Measurements from ENCODE around the gene SLC30A2. TPM values are rescaled to one million over a fixed set of nuclear protein-coding genes. Genes with fewer than 3 reads are reported as not detected.

The SLC30A2 gene
- total and polyA plus RNA-seq, 9 of the 15 experiments (the other 6 are each of a cell fraction or from before 2014, with no cell fraction given) = 0.01 to 0.18 (median 0.06) TPM; not detected in 3

- TF ChIP-seq ELK3 (CRISPR knock-in tag; IDR thresholded peaks at IDR 0.05) = no peak
- TF ChIP-seq PURB (CRISPR knock-in tag; IDR thresholded peaks at IDR 0.05; ENCODE audit: low read depth) = no peak
- peak; percentile 97 for TF ChIP-seq ZNF583 (CRISPR knock-in tag; IDR thresholded peaks at IDR 0.05)
- no peak for TF ChIP-seq ZNF561 (CRISPR knock-in tag; conservative IDR thresholded peaks at IDR 0.05)
- no peak for TF ChIP-seq PKNOX1 (IDR thresholded peaks at IDR 0.05)
- no peak for TF ChIP-seq ZNF699 (CRISPR knock-in tag; IDR thresholded peaks at IDR 0.05; ENCODE audit: insufficient replicate concordance)
- no peak for TF ChIP-seq CCAR2 (IDR thresholded peaks at IDR 0.05; ENCODE audit: low read depth, low read length)
- TF ChIP-seq ZNF551 (CRISPR knock-in tag; IDR thresholded peaks at IDR 0.05) = no peak
- TF ChIP-seq POLR3A (IDR thresholded peaks at IDR 0.05; ENCODE audit: borderline replicate concordance, extremely low read depth, insufficient read depth, insufficient read length) = no peak
- TF ChIP-seq NR4A1 (CRISPR knock-in tag; IDR thresholded peaks at IDR 0.05) = peak; percentile 91; the same call in 1 of the 2 replicates
- TF ChIP-seq NR4A1 (tag; IDR thresholded peaks at IDR 0.05) = peak; percentile 94
- TF ChIP-seq ARID4B (CRISPR knock-in tag; IDR thresholded peaks at IDR 0.05) = no peak
- no peak for TF ChIP-seq SREBF1 (IDR thresholded peaks at IDR 0.05; ENCODE audit: borderline replicate concordance, low read depth, low read length)
- TF ChIP-seq TFE3 (CRISPR knock-in tag; IDR thresholded peaks at IDR 0.05) = peak; percentile 88
- no peak for TF ChIP-seq TFAM (CRISPR knock-in tag; conservative IDR thresholded peaks at IDR 0.05)
- TF ChIP-seq ARID3A (IDR thresholded peaks at IDR 0.05; ENCODE audit: borderline replicate concordance, low read depth, low read length) = no peak
- no peak for TF ChIP-seq RBM39 (optimal IDR thresholded peaks at IDR 0.05; ENCODE audit: low read depth, low read length)
- TF ChIP-seq CHD1 (IDR thresholded peaks at IDR 0.05; ENCODE audit: low read length) = no peak
Measured at GRCh38 chr1:26049531-26050247, 3.8 kb upstream of the SLC30A2 start (continued).
